Esophagus muscularis mucosa (tissue), 3 donors: Measurements from ENCODE around the gene STK16.

Source experiments
- CTCF ChIP-seq, 3 experiments: fragments of 200-600 bp in 2 of 3; fragments of 450-650 bp in 1 of 3; sonication (generic) in 2 of 3; IDR thresholded peaks; one replicate each; pipeline ENCODE4 v1.5.1; 2017 to 2019; ENCODE audit warnings: antibody characterized with exemption in 3 of 3, mild to moderate bottlenecking in 2 of 3, moderate library complexity in 1 of 3
- EP300 ChIP-seq: sonication (generic); formaldehyde crosslinking; IDR thresholded peaks from one replicate; pipeline ENCODE4 v1.6.1; 2017; ENCODE audit warnings: antibody characterized with exemption

- no peak for TF ChIP-seq CTCF (IDR thresholded peaks at IDR 0.05)
- no peak for TF ChIP-seq EP300
These were observed 34.4 kb upstream of the STK16 start for GRCh38 chr2:219210886-219211362.
